Spleen (tissue), 7 donors: ENCODE measurements around the gene ASIC4.

Experiments used
- POLR2A ChIP-seq, 3 donors: fragments of 450-650 bp; IDR thresholded peaks; one replicate each; pipeline ENCODE4 v1.5.1; 2017; ENCODE audit warnings: antibody characterized with exemption in 3 of 3, mild to moderate bottlenecking in 1 of 3
- POLR2AphosphoS5 ChIP-seq, 3 donors: sonication (generic); formaldehyde crosslinking; IDR thresholded peaks; one replicate each; pipeline ENCODE4 v1.5.1; 2017; ENCODE audit warnings: antibody characterized with exemption in 3 of 3
- TF ChIP-seq, protein P1 (sequence below), 11 experiments: fragments of 200-600 bp in 7 of 11; fragments of 450-650 bp in 4 of 11; sonication (generic) in 4 of 11; IDR thresholded peaks in 8 of 11; conservative IDR thresholded peaks in 3 of 11; 1 replicate in 7 of 11; 2 replicates in 4 of 11; pipeline versions ENCODE4 v1.4.0 to v1.8.0; 2016 to 2021; ENCODE audit warnings: antibody characterized with exemption in 11 of 11, inconsistent platforms in 4 of 11, mild to moderate bottlenecking in 1 of 11
- donor health status: DM: no; HTN: no; CAD: no; lungs with moderate emphysema.
- donor health status: DM: no; HTN: no; CAD: no.
- donor health status: DM: no; HTN: no; CAD: no.

GRCh38 chr2:219522111-219523030 lies 8.1 kb downstream of the ASIC4 start:
- TF ChIP-seq, protein P1, sequence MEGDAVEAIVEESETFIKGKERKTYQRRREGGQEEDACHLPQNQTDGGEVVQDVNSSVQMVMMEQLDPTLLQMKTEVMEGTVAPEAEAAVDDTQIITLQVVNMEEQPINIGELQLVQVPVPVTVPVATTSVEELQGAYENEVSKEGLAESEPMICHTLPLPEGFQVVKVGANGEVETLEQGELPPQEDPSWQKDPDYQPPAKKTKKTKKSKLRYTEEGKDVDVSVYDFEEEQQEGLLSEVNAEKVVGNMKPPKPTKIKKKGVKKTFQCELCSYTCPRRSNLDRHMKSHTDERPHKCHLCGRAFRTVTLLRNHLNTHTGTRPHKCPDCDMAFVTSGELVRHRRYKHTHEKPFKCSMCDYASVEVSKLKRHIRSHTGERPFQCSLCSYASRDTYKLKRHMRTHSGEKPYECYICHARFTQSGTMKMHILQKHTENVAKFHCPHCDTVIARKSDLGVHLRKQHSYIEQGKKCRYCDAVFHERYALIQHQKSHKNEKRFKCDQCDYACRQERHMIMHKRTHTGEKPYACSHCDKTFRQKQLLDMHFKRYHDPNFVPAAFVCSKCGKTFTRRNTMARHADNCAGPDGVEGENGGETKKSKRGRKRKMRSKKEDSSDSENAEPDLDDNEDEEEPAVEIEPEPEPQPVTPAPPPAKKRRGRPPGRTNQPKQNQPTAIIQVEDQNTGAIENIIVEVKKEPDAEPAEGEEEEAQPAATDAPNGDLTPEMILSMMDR (IDR thresholded peaks at IDR 0.05 in 8 of 11, conservative IDR thresholded peaks at IDR 0.05 in 3 of 11), result no peak
- TF ChIP-seq POLR2AphosphoS5 (IDR thresholded peaks at IDR 0.05) (no peak), POLR2A (IDR thresholded peaks at IDR 0.05) (no peak)
